MCF 10A (cell line): Measurements from ENCODE around the gene EBI3. TPM values are rescaled to one million over a fixed set of nuclear protein-coding genes. Genes with fewer than 3 reads are reported as not detected.

ENCODE experiments used
- BruUV-seq: library from RNA; stranded (reverse); fragments of 400-500 nt; replicated peaks from 2 replicates; lab custom pipeline; 2021; lab: Mats Ljungman, UMichigan
- CTCF ChIA-PET: fragments of 300-600 bp; sonication (Branson Sonifier 250); formaldehyde crosslinking; extraction: SDS; loops from one replicate; lab custom pipeline; 2021; ENCODE audit warnings: antibody characterized with exemption, inconsistent platforms; lab: Yijun Ruan, JAX
- POLR2A ChIA-PET: fragments of 300-600, 350-650 bp; sonication (Branson Sonifier 250); formaldehyde crosslinking; extraction: SDS; loops from one replicate; lab custom pipeline; 2020; ENCODE audit warnings: antibody characterized with exemption, inconsistent platforms; lab: Yijun Ruan, JAX
- DNase-seq: peaks from one replicate; pipeline ENCODE4 v3.0.0-alpha.2; 2018; ENCODE audit not compliant: unreplicated experiment
- H3K27ac Mint-ChIP-seq: one replicate; pipeline ENCODE4 v1.8.0; 2022; ENCODE audit warnings: mild to moderate bottlenecking, low read depth, mixed read lengths; ENCODE audit not compliant: unreplicated experiment
- H3K27me3 Mint-ChIP-seq: one replicate; pipeline ENCODE4 v1.8.0; 2022; ENCODE audit warnings: mixed read lengths; ENCODE audit not compliant: insufficient read depth, unreplicated experiment
- H3K36me3 Mint-ChIP-seq: one replicate; pipeline ENCODE4 v1.8.0; 2022; ENCODE audit warnings: mild to moderate bottlenecking, moderate library complexity, mixed read lengths; ENCODE audit not compliant: insufficient read depth, unreplicated experiment
- H3K4me1 Mint-ChIP-seq: one replicate; pipeline ENCODE4 v1.8.0; 2022; ENCODE audit warnings: mixed read lengths; ENCODE audit not compliant: insufficient read depth, unreplicated experiment
- H3K4me3 Mint-ChIP-seq: one replicate; pipeline ENCODE4 v1.8.0; 2022; ENCODE audit warnings: mild to moderate bottlenecking, moderate library complexity, mixed read lengths; ENCODE audit not compliant: unreplicated experiment
- H3K9me3 Mint-ChIP-seq: one replicate; pipeline ENCODE4 v1.8.0; 2022; ENCODE audit warnings: mixed read lengths; ENCODE audit not compliant: unreplicated experiment
- intact Hi-C: fragments of 100-400 bp; cut with micrococcal nuclease; formaldehyde crosslinking; loops from 2 replicates; pipeline ENCODE4 v1.14.1; 2022
- total RNA-seq: library from RNA; stranded (reverse); gene quantifications from 2 replicates; pipeline ENCODE4 v1.2.3, GENCODE V29; 2022
- TF ChIP-seq, protein P1 (sequence below): fragments of 200-600 bp; IDR thresholded peaks from one replicate; pipeline ENCODE4 v1.8.0; 2022; ENCODE audit warnings: antibody characterized with exemption, mild to moderate bottlenecking; ENCODE audit not compliant: unreplicated experiment

The EBI3 gene
- total RNA-seq, 1 experiment from 2014 or later, result 0.35 TPM

DNA sequence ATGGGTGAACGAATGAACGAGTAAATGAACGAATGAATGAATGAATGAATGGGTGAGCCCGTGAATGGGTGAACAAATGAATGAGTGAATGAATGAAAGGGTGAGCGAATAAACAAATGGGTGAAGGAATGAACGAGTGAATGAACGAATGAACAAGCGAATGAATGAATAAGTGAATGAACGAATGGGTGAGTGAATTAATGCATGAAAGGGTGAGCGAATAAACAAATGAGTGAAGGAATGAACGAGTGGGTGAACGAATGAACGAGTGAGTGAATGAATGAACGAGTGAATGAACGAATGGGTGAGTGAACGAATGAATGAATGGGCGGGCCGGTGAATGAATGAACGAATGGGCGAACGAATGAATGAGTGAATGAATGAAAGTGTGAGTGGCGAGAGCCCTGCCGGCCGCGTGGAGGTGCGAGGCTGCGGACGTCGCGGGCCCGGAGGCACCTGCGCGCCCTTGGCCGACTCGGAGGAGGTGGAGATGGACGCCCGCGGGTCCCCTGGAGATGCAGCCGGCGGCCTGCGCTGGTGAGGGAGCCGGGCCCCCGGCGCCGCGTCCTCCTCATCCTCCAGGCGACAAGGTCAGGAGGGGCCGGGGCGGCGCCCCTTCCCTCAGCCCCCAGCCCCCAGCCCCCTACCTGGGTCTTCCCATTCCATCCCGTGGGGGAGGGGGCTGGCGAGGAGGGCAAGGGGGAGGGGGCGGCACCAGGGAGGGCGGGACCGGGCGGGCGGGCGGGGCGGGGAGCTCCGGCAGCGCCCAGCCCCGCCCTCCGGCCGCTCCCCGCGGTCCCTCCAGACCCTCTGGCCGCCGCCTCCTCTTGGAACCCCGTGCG is 31.5 kb upstream of the EBI3 start:
- ChIA-PET CTCF (no interaction called here), POLR2A (no interaction called here)
- H3K36me3 Mint-ChIP-seq, result no peaks in the 10 kb centered on the region
- no peak for DNase-seq
- peaks cover 62% of the 10 kb centered on the region for H3K27me3 Mint-ChIP-seq
- TF ChIP-seq, protein P1, sequence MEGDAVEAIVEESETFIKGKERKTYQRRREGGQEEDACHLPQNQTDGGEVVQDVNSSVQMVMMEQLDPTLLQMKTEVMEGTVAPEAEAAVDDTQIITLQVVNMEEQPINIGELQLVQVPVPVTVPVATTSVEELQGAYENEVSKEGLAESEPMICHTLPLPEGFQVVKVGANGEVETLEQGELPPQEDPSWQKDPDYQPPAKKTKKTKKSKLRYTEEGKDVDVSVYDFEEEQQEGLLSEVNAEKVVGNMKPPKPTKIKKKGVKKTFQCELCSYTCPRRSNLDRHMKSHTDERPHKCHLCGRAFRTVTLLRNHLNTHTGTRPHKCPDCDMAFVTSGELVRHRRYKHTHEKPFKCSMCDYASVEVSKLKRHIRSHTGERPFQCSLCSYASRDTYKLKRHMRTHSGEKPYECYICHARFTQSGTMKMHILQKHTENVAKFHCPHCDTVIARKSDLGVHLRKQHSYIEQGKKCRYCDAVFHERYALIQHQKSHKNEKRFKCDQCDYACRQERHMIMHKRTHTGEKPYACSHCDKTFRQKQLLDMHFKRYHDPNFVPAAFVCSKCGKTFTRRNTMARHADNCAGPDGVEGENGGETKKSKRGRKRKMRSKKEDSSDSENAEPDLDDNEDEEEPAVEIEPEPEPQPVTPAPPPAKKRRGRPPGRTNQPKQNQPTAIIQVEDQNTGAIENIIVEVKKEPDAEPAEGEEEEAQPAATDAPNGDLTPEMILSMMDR, result no peak
- H3K27ac Mint-ChIP-seq, result no peak overlapping the region
- no peak overlapping the region for H3K4me3 Mint-ChIP-seq
- no TSS peak for BruUV-seq
- H3K4me1 Mint-ChIP-seq, result peaks cover 15% of the 10 kb centered on the region
- H3K9me3 Mint-ChIP-seq, result peaks cover 10% of the 10 kb centered on the region
- intact Hi-C loops, result no loop called here

GRCh38 chr19:4198467-4199126 is 30.7 kb upstream of the EBI3 start:
- intact Hi-C loops, result no loop called here
- CTCF ChIA-PET, result no interaction called here
- BruUV-seq, result no TSS peak
- TF ChIP-seq, protein P1, result no peak
- peaks cover 62% of the 10 kb centered on the region for H3K27me3 Mint-ChIP-seq
- H3K36me3 Mint-ChIP-seq, result no peaks in the 10 kb centered on the region
- no peak overlapping the region for H3K27ac Mint-ChIP-seq
- H3K9me3 Mint-ChIP-seq, result peaks cover 10% of the 10 kb centered on the region
- H3K4me3 Mint-ChIP-seq, result no peak overlapping the region
- no peak for DNase-seq
- POLR2A ChIA-PET, result no interaction called here
- peaks cover 15% of the 10 kb centered on the region for H3K4me1 Mint-ChIP-seq

- BruUV-seq, result no TSS peak
- Mint-ChIP-seq H3K9me3 (peaks cover 10% of the 10 kb centered on the region), H3K4me3 (no peak overlapping the region), H3K36me3 (no peaks in the 10 kb centered on the region), H3K27me3 (peaks cover 53% of the 10 kb centered on the region), H3K27ac (no peak overlapping the region), H3K4me1 (peaks cover 16% of the 10 kb centered on the region)
- TF ChIP-seq, protein P1, result no peak
- CTCF ChIA-PET, result interaction anchor here (0.5 to 2.6 kb wide), 3 partner anchors 31 to 190 kb away, joined by 3 to 16 read pairs (median 3); no protein-coding TSS in a partner anchor
- intact Hi-C loops, result loop anchor here (5.0 to 10.0 kb wide), 2 partner anchors 135 to 347 kb away; partner anchors contain the start of gene ZBTB7A
- POLR2A ChIA-PET, result interaction anchor here (0.6 kb wide), 1 partner anchor 471 kb away, joined by 3 read pairs; no protein-coding TSS in a partner anchor
- no peak for DNase-seq
These were observed 29.5 kb upstream of the EBI3 start for GRCh38 chr19:4199699-4200293.
